ENCODE results near the gene DCP1B.

The DCP1B gene

GRCh38 chr12:1936406-1937320, 67.6 kb downstream of the DCP1B start:
- Histone ChIP-seq H3K27ac (no peak overlapping the region), H3K9ac (ENCODE audit: insufficient read length) (no peak overlapping the region), H3K36me3 (ENCODE audit: insufficient read depth, low read length) (no peaks in the 10 kb centered on the region), H3K9me3 (ENCODE audit: low read depth, low read length) (no peaks in the 10 kb centered on the region), H3K4me3 (no peak overlapping the region)
- DNase-seq (ENCODE audit: low read depth, low spot score): no peak
- TF ChIP-seq EZH2 (IDR thresholded peaks at IDR 0.05) (no peak), FOXP2 (optimal IDR thresholded peaks at IDR 0.05; ENCODE audit: control extremely low read depth, extremely low read length, insufficient read depth) (no peak), POLR2AphosphoS5 (IDR thresholded peaks at IDR 0.05; ENCODE audit: borderline replicate concordance, low read depth, low read length) (no peak)

GRCh38 chr12:1935700-1936378, 68.4 kb downstream of the DCP1B start:
- no peak overlapping the region for H3K27ac ChIP-seq
- TF ChIP-seq FOXP2 (optimal IDR thresholded peaks at IDR 0.05; ENCODE audit: control extremely low read depth, extremely low read length, insufficient read depth) (no peak), POLR2AphosphoS5 (IDR thresholded peaks at IDR 0.05; ENCODE audit: borderline replicate concordance, low read depth, low read length) (no peak), EZH2 (IDR thresholded peaks at IDR 0.05) (no peak)
- no peaks in the 10 kb centered on the region for H3K9me3 ChIP-seq (ENCODE audit: low read depth, low read length)
- no peaks in the 10 kb centered on the region for H3K36me3 ChIP-seq (ENCODE audit: insufficient read depth, low read length)
- DNase-seq (ENCODE audit: low read depth, low spot score): no peak
- H3K9ac ChIP-seq (ENCODE audit: insufficient read length): no peak overlapping the region
- H3K4me3 ChIP-seq: no peak overlapping the region

- Histone ChIP-seq H3K4me3 (no peak overlapping the region), H3K27ac (no peak overlapping the region), H3K9me3 (ENCODE audit: low read depth, low read length) (no peaks in the 10 kb centered on the region), H3K9ac (ENCODE audit: insufficient read length) (no peak overlapping the region), H3K36me3 (ENCODE audit: insufficient read depth, low read length) (no peaks in the 10 kb centered on the region)
- no peak for DNase-seq (ENCODE audit: low read depth, low spot score)
- no peak for TF ChIP-seq POLR2AphosphoS5 (IDR thresholded peaks at IDR 0.05; ENCODE audit: borderline replicate concordance, low read depth, low read length)
- no peak for TF ChIP-seq EZH2 (IDR thresholded peaks at IDR 0.05)
- TF ChIP-seq FOXP2 (optimal IDR thresholded peaks at IDR 0.05; ENCODE audit: control extremely low read depth, extremely low read length, insufficient read depth): no peak
These were observed 69.0 kb downstream of the DCP1B start for GRCh38 chr12:1935242-1935641.

- Histone ChIP-seq H3K36me3 (ENCODE audit: insufficient read depth, low read length) (no peaks in the 10 kb centered on the region), H3K4me3 (no peak overlapping the region), H3K27ac (no peak overlapping the region), H3K9ac (ENCODE audit: insufficient read length) (no peak overlapping the region), H3K9me3 (ENCODE audit: low read depth, low read length) (no peaks in the 10 kb centered on the region)
- no peak for DNase-seq (ENCODE audit: low read depth, low spot score)
- no peak for TF ChIP-seq POLR2AphosphoS5 (IDR thresholded peaks at IDR 0.05; ENCODE audit: borderline replicate concordance, low read depth, low read length)
- TF ChIP-seq FOXP2 (optimal IDR thresholded peaks at IDR 0.05; ENCODE audit: control extremely low read depth, extremely low read length, insufficient read depth): no peak
- no peak for TF ChIP-seq EZH2 (IDR thresholded peaks at IDR 0.05)
These were observed 69.4 kb downstream of the DCP1B start for GRCh38 chr12:1934831-1935230.

GRCh38 chr12:1934068-1934467, 70.2 kb downstream of the DCP1B start:
- H3K36me3 ChIP-seq (ENCODE audit: insufficient read depth, low read length): no peaks in the 10 kb centered on the region
- no peaks in the 10 kb centered on the region for H3K9me3 ChIP-seq (ENCODE audit: low read depth, low read length)
- H3K27ac ChIP-seq: no peak overlapping the region
- DNase-seq (ENCODE audit: low read depth, low spot score): no peak
- no peak for TF ChIP-seq FOXP2 (optimal IDR thresholded peaks at IDR 0.05; ENCODE audit: control extremely low read depth, extremely low read length, insufficient read depth)
- TF ChIP-seq POLR2AphosphoS5 (IDR thresholded peaks at IDR 0.05; ENCODE audit: borderline replicate concordance, low read depth, low read length): no peak
- no peak for TF ChIP-seq EZH2 (IDR thresholded peaks at IDR 0.05)
- no peak overlapping the region for H3K4me3 ChIP-seq
- no peak overlapping the region for H3K9ac ChIP-seq (ENCODE audit: insufficient read length)

- no peak overlapping the region for H3K27ac ChIP-seq
- TF ChIP-seq EZH2 (IDR thresholded peaks at IDR 0.05) (no peak), FOXP2 (optimal IDR thresholded peaks at IDR 0.05; ENCODE audit: control extremely low read depth, extremely low read length, insufficient read depth) (no peak), POLR2AphosphoS5 (IDR thresholded peaks at IDR 0.05; ENCODE audit: borderline replicate concordance, low read depth, low read length) (no peak)
These were observed 70.8 kb downstream of the DCP1B start for GRCh38 chr12:1933342-1934051.

GRCh38 chr12:1932264-1932777, 71.9 kb downstream of the DCP1B start:
- Histone ChIP-seq H3K9ac (ENCODE audit: insufficient read length) (no peak overlapping the region), H3K27ac (no peak overlapping the region), H3K4me3 (0 out of 2 replicates have a peak overlapping the region, but pooled peaks have one; percentile 28), H3K9me3 (ENCODE audit: low read depth, low read length) (no peaks in the 10 kb centered on the region), H3K36me3 (ENCODE audit: insufficient read depth, low read length) (no peaks in the 10 kb centered on the region)
- no peak for DNase-seq (ENCODE audit: low read depth, low spot score)
- TF ChIP-seq EZH2 (IDR thresholded peaks at IDR 0.05) (no peak), FOXP2 (optimal IDR thresholded peaks at IDR 0.05; ENCODE audit: control extremely low read depth, extremely low read length, insufficient read depth) (no peak), POLR2AphosphoS5 (IDR thresholded peaks at IDR 0.05; ENCODE audit: borderline replicate concordance, low read depth, low read length) (no peak)

More at GRCh38 chr12:1933342-1934051, 70.8 kb downstream of the DCP1B start:
- Histone ChIP-seq H3K9me3 (ENCODE audit: low read depth, low read length) (no peaks in the 10 kb centered on the region), H3K9ac (ENCODE audit: insufficient read length) (no peak overlapping the region), H3K36me3 (ENCODE audit: insufficient read depth, low read length) (no peaks in the 10 kb centered on the region), H3K4me3 (no peak overlapping the region)
- no peak for DNase-seq (ENCODE audit: low read depth, low spot score)

- Histone ChIP-seq H3K9ac (ENCODE audit: insufficient read length) (no peak overlapping the region), H3K4me3 (no peak overlapping the region), H3K36me3 (ENCODE audit: insufficient read depth, low read length) (no peaks in the 10 kb centered on the region), H3K9me3 (ENCODE audit: low read depth, low read length) (no peaks in the 10 kb centered on the region), H3K27ac (no peak overlapping the region)
- TF ChIP-seq POLR2AphosphoS5 (IDR thresholded peaks at IDR 0.05; ENCODE audit: borderline replicate concordance, low read depth, low read length) (no peak), FOXP2 (optimal IDR thresholded peaks at IDR 0.05; ENCODE audit: control extremely low read depth, extremely low read length, insufficient read depth) (no peak), EZH2 (IDR thresholded peaks at IDR 0.05) (no peak)
- no peak for DNase-seq (ENCODE audit: low read depth, low spot score)
These were observed 72.6 kb downstream of the DCP1B start for GRCh38 chr12:1931642-1932041.

All from SK-N-MC (cell line).